NCI-H1694 (cell line): ENCODE data around the gene MIER2.

Source experiments
- DNase-seq: peaks from one replicate; lab custom pipeline; 2025; lab: John Stamatoyannopoulos, UW

Gene MIER2

GRCh38 chr19:378706-379105, 34.1 kb upstream of the MIER2 start:
- no peak for DNase-seq

- DNase-seq, result no peak
These were observed 33.4 kb upstream of the MIER2 start for GRCh38 chr19:377801-378581.

DNA sequence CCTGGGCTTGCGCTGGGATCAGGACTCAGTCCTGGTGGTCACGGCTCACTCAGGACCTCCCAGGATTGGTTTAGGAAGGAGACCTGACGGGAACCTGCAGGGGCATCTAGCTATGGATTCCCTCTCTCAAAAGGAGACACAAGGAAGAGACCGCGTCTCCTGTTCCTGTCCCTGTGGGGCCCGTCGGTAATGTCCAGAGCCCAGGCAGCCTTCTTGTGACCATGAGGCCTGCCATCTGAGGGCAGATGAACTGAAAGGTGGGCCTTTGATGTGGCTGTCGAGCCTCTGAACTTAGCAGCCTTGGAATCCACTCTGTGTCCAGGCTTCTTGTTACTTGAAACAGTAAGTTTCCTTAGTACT, 31.5 kb upstream of the MIER2 start:
- DNase-seq, result no peak

- DNase-seq, result no peak
These were observed 31.0 kb upstream of the MIER2 start for GRCh38 chr19:375395-376110.

GRCh38 chr19:374886-375235, 30.3 kb upstream of the MIER2 start:
- DNase-seq, result no peak

- DNase-seq, result peak; percentile 7
These were observed 29.7 kb upstream of the MIER2 start for GRCh38 chr19:374183-374885.

GRCh38 chr19:373391-374182, 29.0 kb upstream of the MIER2 start:
- no peak for DNase-seq

DNA sequence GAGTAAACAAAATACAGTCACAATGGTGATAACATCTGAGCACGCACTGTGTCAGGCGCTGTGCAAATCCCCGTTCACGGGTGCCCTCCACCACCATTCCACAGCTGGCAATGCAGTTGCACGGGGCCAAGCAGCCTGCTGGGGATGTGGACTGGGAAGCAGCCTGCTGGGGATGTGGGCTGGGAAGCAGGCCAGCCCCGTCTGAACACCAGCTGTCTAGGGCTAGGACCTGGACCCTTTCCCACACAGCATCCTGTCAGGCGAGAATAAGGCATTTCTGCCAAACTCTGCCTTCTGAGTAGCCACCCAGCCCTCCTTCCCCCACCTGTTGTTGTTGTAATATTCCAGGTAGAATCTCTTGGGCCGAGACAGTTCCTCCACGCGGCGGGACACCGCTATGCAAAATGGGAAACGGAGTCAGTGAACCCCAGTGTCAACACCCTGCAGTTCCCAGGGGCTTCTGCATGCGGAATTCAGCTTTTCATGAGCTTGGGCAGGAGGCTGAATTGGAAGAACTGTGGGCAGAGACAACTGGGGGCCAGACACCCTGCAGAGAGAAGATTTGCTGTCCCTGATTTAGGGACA, 27.8 kb upstream of the MIER2 start:
- peak; percentile 82 for DNase-seq

DNA sequence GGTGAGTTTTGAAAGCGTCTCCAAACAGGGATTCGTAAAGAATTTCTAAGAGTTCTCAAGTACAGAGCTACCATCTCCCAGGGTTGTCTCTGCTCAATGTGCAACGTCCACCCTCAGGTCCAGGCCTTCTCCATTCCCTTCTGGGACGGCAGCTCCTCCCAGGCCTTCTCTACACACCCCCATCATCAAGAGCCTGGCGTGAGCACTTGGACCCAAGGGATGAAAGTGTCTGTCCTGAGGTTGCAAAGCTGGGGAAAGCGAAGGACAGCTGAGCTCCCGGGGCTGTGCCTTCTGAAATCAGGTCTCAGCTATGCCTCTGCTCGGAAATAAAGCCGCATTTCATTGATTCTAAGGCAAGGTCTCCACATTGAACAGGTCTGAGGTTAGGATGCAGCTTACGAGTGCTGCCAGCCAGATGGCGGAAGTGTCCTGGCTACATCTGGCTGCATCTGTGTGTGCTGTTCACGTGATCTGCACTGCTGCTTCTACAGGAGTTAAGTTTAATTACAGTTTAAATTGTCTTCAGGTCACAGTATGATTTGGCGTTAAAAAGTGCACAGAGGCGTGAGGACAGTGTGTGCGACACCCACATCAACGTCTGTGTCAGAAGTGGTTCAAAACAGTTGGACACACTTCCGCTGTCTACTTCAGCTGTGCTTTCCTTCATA, 27.0 kb upstream of the MIER2 start:
- DNase-seq, result peak; percentile 21

DNA sequence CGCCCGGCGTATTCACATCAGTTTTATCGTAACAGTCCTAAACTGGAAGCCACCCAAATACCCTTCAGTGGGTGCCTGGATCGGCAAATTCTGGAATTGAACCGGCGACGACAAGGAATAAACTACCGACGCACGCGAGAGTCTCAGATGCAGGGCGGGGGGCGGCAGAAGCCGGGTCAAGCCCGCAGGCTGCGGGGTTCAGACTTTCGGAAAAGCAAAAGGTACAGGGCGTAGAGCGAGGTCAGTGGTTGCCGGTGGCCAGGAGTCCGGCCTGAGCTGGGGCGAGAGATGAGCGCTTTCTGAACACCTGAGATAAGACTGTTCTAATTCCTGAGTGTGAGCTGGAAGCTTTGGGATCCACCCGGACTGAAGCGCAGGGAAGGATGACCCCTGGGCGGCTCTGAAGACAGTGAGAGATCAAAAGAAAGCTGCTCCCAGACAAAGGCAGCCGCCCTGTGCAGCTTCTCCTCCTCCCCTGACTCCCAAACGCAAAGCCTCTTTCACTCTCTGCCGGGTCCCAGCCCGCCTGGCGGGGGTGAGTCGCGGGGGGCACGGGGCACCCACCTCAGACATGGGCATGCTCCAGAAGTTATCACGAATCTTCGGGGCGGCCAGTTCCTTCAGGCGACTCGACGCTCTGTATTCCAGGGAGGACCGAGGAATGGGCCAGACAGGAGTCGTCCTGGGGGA, 26.2 kb upstream of the MIER2 start:
- DNase-seq, result no peak

- no peak for DNase-seq
These were observed 25.3 kb upstream of the MIER2 start for GRCh38 chr19:369876-370275.

- no peak for DNase-seq
These were observed 24.7 kb upstream of the MIER2 start for GRCh38 chr19:369256-369655.

DNA sequence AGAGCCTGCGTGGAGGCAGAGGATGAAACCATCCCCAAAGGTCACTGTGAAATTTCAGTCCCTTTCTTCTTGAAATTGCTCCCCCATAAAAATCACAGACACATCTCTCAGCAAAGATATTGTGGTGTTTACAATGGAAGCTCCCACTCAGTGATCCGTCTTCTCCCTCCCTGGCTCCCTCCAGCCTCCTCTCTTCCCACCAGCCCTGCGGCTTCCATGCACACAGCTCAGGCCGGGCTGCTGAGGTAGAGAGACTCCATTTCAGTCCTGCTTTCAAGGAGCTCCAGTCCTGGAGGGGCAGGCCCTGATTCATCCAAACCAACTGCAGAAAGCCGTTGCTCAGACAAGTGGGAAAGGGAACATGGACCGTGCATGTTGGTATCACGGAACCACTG, 24.0 kb upstream of the MIER2 start:
- DNase-seq, result no peak

GRCh38 chr19:367963-368629, 23.5 kb upstream of the MIER2 start:
- no peak for DNase-seq

DNA sequence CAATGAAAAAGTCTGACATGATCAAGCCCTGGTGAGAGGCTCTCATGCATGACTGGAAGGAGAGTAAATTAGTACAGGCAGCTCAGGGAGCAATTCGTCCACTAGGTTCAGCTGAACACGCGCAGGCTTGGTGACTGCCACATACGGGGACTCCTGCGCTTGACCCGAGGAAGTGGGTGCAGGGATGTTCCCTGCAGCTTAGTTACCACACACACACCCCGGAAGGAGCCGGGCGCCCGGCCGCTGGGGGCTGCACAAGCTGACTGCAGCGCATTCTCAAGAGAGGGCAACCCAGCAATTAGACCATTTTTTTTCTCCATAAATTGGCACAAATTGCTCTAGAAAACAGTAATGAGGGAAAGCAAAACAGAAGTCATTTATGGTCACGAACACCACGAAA, 23.0 kb upstream of the MIER2 start:
- no peak for DNase-seq

DNA sequence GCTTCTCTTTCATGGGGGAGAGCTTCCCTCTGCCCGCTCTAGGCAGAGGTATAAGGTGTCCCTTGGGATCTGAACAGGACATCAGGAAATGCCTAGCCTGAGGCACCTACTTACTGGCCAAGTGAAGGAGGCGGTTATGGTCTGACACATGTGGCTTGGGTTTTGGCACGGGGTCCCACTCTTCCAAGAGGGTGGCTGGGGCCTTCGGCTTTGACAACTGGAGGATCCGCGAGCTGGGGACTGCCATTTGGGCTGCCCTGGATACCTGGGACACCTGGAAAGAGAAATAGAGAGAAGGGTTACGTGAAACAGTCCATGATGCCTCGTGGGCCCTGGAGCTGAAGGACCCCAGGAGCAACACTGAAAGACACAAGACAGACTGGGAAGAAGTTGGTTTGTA, 22.4 kb upstream of the MIER2 start:
- no peak for DNase-seq

- no peak for DNase-seq
These were observed 21.7 kb upstream of the MIER2 start for GRCh38 chr19:366205-366783.

- no peak for DNase-seq
These were observed 20.1 kb upstream of the MIER2 start for GRCh38 chr19:364496-365287.

DNA sequence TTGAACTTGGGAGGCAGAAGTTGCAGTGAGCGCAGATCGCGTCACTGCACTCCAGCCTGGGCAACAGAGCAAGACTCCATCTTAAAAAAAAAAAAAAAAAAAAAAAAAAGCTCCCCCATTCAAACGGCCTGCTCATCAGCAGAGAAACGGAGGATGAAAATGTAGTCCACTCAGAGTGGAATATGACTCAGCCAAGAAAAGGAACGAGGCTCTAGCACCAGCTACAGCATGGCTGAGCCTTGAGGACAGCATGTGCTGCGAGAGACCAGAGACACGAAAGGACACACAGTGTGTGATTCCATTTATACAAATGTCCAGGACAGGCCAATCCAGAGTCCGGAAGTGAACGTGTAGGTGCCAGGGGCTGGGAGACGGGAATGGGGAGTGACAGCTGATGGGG, 18.1 kb upstream of the MIER2 start:
- no peak for DNase-seq
